ENCODE results near the gene FTSJ1.

FTSJ1 gene

DNA sequence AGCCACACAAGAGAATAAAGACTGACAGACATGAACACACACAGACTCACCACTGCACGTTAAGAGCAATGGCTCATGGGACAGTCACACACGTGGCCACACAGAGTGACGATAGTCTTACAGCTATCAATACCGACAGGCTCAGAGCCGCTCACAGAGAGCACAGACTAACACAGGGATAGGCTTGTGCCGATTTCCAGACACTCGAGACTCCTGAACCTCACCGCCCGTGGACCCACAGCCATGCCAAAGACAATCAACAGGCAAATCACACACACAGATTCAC, 5.2 kb upstream of the FTSJ1 start:
- DNase-seq (ENCODE audit: low spot score), result no peak

DNA sequence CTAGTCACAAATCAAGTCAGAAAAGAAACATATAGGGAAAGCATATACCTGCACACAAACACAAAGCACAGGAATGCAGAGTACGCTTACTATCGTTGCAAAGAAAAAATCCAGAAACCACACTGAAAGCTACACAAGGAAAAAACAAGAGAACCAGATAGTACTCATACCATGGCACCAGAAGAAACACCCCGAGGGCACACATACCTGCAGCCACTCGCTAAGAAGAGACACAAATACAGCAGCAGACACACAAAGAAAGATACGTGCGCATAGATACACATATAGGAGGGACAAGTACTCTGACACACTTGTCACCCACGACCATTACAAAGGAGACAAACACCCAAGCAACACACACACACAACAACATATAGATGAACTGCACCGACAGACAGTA, 4.5 kb upstream of the FTSJ1 start:
- no peak for DNase-seq (ENCODE audit: low spot score)

DNA sequence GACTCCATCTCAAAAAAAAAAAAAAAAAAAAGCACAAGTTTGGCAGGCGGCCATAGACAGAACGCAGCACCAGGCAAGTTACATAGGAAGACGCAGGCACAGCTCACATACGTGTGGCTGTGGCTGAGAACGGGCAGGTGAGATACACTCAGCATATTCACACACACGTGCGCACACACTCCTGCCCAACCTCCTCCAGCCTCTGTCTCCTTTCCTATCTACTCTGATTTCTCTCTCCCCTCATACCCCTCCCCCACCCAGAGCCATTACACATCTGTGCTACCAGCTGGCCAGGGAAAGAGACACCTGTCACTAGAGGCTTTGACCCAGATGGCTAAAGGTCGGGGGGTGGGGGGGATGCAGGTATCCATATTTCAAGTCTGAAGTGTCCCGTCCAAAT, 3.8 kb upstream of the FTSJ1 start:
- DNase-seq (ENCODE audit: low spot score), result no peak

DNA sequence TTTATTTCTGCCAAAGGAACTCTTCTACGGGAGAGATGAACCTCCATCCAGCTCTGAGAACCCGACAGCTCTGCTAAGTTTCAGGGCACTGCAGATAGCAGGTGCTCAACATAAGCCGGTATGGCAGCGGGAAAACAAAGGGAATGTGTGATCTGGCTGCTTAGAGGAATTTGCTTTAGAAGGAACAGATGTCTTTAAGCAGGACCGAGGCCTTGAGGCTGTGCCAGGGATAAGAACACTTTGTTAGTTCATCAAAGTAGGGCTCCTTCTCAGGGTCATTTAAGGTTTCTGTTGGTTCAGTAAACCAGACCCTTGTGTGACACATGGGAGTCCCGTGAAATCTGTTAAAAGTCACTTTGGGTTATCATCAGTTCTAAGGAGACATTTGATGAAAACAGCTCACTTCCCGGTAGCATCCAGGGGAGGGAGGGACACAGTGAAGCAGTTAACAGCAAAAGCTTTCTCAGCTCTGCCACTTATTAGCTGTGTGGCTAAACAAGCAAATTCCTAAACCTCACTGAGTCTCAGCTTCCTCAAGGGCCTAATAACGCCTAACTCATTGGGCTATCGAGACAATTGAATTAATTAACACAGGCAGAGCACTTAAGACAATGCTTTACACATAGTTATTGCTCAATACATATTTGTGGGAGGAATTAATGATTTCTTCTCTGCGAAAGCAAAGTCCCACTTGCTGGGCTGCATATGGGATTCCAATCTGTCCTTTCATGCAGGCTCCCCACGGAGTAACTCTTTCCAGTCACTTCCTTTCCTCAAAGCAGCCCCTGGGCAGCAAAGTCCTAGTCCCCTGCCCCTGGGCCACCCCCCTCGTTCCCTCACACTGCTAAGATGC, 2.9 kb upstream of the FTSJ1 start:
- DNase-seq (ENCODE audit: low spot score), result no peak

DNA sequence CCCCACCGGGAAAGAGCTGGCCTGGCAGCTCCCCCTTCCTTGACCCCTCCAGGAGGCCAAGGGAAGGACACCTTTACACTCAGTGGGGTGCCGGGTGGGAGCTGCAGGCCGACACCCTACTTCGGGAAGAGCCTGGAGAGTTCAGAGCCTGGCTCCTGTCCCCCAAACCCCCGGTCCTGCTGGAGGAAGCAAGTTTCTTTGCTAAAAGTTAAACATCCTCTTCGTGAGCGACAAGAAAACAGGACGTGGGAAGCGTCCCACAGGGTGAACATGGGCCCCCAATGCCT, 2.4 kb upstream of the FTSJ1 start:
- DNase-seq (ENCODE audit: low spot score), result no peak

DNA sequence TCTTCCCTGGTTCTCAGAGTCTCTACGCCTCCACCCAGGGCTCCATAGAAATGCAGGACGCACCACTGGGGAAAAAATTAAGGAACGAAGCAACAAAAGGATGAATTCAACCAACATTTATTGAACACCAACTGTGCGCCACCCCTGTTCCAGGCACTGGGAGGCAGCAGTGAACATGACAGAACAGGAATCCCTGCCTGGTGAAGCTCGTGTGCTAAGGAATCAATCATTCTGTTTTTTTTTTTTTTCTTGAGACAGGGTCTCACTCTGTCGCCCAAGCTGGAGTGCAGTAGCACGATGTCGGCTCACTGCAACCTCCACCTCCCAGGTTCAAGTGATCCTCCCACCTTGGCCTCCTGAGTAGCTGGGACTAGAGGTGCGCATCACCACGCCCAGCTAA, 1.9 kb upstream of the FTSJ1 start:
- DNase-seq (ENCODE audit: low spot score), result no peak

DNA sequence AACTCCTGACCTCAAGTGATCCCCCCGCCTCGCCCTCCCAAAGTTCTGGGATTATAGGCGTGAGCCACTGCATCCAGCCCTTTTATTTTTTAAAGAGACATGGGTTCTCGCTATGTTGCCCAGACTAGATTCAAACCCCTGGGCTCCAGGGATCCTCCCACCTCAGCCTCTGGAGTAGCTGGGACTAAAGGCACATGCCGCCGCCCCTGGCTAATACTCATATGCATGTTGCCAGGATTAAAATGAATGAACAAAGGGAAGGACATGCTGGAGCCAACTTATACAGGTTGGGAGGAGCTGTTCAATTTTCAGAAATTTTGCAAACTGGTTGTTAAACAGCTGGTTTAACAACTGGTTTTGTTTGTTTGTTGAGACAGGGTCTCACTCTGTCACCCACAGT, 1.4 kb upstream of the FTSJ1 start:
- no peak for DNase-seq (ENCODE audit: low spot score)

DNA sequence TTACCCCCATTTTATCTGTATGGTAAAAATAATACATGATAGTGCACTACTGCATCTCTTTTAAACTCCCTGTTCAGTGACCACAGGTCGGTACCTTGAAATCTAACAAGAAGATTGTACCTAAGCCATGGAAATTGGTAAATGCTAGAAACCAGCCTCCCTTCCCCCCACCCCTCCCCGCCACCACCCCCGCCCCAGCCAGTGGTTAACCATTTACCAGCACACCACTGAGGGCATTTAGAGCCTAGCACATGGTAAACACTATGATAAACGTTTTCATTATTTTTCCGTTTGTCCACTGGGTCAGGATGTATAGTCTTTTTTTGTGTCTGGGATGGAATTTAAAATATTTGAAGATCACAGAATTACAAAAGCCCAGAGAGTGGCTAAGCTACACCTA, 703 bp upstream of the FTSJ1 start:
- DNase-seq (ENCODE audit: low spot score), result peak; percentile 28

DNA sequence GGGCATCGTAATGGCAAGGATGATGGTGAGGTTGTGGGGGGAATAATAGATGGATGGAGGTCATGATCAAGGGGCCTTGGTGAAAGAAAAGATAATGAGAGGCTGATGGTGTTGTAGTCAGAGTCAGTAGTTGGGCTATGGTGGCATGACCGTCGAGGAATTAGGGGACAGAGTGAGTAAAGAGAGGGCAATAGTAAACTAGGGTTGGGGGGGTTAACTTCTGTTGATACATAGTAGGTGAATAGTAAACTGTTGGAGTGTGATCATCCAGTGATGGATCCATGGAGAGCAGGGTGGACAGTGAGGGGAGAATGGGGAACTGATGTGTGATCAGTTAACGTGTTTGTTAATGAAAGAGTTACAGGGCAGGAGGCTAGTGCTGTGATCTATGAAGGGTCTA, 920 bp downstream of the FTSJ1 start:
- DNase-seq (ENCODE audit: low spot score), result no peak

DNA sequence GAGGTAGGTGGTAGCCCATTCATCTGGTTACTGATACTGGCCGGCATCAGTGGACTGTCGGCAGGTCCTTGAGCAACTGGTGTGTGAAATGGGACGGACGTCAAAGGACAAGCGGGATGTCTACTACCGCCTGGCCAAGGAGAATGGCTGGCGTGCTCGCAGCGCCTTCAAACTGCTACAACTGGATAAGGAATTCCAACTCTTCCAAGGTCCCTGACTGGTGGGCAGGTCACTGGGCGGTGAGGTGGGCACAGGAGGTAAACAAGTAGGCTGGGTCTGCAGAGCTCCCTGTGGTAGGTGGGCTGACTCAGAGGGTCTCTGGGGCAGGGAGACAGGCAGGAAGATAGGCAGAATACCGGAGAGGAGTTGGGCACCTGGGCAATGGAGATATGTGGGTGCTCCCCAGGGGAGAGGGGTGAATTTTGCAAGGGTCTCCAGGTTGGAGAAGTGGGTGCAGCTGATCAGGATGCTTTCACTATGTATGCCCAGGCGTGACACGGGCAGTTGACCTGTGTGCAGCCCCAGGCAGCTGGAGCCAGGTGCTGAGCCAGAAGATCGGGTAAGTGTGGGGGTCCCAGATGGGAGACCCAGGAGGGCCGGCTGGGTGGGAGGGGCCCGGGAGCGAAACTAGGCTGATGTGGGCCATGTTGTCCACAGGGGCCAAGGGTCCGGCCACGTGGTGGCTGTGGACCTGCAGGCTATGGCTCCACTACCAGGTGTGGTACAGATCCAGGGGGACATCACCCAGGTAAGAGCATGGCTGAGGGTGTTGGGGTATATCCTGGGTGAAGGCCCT, 2.2 kb downstream of the FTSJ1 start:
- no peak for DNase-seq (ENCODE audit: low spot score)

DNA sequence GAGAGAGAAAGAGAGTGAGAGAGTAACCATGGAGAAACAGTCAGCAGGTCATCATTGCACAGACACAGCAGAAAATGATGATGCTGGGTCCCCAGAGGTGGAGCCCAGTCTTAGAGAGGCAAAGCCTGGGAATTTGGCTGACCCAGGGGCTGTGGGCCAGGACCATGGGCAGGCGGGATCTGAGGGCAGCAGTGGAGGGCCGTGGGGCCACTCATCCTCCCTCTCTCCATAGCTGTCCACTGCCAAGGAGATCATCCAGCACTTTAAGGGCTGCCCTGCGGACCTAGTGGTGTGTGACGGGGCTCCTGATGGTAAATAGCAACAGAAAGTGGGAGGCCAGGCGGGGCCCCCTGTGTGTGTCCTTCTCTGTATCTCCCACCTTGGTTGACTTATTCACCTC, 2.8 kb downstream of the FTSJ1 start:
- no peak for DNase-seq (ENCODE audit: low spot score)

DNA sequence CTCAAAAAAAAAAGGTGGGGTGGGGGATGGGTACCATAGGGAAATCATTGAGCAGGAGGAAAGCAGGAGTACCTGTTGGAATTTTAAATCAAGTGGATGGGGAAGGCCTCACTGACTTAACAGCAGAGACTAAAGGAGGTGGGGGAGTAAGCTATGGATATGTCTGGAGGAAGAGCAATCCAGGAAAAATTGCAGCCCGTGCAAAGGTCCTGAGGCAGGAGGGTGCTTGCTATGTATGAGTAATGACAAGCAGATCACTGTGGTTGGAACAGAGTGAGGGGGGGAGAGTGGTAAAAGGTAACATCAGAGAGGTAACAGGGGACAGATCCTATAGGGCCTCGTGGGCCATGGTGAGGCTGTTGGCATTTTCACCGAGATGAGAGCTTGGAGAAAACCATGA, 4.1 kb downstream of the FTSJ1 start:
- DNase-seq (ENCODE audit: low spot score), result no peak

DNA sequence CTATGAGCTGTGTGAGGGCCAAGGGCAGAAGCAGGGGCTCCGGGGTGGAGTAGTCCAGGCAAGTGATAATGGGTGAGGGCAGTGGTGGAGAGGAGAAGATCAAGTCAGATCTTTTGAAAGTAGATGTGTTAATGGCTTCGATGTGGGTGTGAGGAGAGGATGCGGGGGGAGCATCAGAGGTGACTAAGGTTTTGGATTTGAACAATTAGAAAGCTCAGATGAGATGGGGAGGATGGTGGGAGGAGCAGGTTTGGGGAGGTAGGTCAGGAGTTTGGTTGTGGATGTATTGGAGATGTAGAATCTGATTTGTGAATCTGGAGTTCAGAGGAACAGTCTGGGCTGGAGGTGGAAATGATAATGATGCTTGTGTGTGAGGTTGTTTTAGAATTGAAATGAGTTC, 4.6 kb downstream of the FTSJ1 start:
- DNase-seq (ENCODE audit: low spot score), result no peak

DNA sequence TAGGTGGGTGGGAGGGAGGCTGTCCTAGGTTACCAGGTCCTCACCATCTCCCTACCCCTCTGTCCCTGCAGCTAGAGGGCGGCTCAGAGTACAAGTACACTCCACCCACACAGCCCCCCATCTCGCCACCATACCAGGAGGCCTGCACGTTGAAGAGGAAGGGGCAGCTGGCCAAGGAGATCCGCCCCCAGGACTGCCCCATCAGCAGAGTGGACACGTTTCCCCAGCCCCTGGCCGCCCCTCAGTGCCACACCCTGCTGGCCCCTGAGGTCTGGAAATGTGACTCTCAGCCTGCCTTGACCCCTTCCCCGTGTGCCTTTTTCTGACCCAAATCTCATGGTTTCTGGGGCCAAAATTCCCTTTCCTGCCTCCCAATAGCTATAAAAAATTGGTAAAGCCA, 6.5 kb downstream of the FTSJ1 start:
- DNase-seq (ENCODE audit: low spot score), result no peak

DNA sequence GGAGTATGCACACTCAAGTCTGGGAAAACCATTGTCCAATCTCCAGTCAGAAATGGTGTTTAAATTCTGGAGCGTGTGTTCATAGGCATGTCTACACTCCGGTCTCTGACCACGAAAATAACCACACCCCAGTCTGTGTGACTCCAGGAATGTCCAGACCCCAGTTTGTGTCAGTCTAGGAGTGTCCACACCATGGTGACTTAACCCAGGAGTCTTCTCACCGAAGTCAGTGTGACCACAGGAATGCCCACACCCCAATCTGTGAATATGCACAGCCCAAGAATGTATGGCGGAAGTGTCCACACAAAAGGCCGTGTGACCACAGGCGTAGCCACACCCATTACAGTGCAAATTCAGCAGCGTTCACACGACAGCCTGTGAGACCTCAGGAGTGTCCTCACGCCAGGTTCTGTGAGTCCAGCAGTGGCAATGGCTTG, 11.4 kb downstream of the FTSJ1 start:
- peak; percentile 83 for DNase-seq (ENCODE audit: low spot score)

DNA sequence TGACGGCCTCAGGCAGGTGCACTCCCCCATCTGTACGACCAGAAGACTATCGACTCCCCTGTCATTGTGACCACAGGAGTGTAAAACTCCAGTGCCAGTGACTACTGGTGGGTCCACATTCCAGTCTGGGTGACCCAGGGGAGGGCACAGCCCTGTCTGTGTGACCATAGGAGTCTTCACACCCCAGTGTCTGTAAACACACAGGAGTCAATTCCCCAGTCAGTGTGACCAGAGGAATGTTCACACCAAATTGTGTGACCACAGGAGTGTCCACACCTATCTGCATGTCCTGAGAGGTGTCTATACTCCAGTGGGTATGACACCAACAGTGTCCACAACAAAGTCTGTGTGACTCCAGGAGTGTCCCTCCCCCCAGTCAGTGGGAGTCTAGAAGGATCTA, 12.0 kb downstream of the FTSJ1 start:
- DNase-seq (ENCODE audit: low spot score), result no peak

DNA sequence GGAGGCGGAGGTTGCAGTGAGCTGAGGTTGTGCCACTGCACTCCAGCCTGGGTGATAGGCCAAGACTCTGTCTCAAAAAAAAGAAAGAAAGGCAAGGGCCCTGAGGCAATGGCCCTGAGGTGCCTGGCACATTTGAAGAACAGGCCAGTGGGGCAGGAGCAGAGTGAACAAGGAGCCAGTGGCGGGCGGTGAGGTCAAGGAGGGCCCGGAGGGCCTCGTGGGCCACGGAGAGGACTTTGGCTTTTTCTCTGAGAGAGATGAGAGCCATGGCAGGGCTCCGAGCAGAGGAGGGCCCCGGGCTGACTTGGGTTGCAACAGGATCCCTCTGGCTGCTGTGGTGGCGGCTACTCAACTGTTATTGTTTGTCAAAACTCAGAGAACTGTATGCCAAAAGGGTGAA, 13.3 kb downstream of the FTSJ1 start:
- no peak for DNase-seq (ENCODE audit: low spot score)

DNA sequence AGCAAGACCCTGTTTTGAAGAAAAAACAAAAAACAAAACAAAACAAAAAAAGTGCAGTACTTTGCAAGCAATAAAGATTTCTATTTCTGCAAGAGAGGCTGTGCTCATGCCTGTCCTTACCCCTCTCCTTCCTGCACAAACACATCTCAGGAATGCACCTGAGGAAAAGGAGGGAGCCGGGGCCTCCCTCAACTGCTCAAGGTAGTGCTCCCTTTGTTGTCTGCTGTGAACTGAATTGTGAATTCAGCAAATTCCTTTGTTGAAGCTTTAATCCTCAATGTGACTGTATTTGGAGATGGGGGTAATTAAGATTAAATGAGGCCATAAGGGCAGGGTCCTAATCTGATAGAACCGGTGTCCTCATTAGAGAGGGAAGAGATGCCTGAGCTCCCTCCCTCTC, 13.9 kb downstream of the FTSJ1 start:
- no peak for DNase-seq (ENCODE audit: low spot score)

DNA sequence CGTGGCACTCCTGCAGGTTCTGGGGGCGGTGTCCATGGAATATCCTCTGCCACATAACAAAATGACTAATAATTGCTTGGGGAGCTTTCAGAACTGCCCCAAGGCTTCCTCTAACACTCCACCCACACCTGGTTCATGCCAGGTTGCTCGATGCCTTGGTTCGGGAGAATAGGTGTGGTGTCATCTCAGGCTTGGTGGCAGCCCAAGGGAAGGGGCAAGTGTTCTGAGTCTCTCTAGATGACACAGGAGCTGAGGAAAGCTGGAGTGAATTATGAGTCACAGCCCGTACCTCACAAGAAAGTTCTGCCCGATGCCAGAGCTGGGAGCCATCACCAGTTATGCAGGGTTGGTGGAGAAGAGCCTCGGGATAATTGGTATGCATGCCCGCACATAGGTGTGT, 14.7 kb downstream of the FTSJ1 start:
- DNase-seq (ENCODE audit: low spot score), result no peak

DNA sequence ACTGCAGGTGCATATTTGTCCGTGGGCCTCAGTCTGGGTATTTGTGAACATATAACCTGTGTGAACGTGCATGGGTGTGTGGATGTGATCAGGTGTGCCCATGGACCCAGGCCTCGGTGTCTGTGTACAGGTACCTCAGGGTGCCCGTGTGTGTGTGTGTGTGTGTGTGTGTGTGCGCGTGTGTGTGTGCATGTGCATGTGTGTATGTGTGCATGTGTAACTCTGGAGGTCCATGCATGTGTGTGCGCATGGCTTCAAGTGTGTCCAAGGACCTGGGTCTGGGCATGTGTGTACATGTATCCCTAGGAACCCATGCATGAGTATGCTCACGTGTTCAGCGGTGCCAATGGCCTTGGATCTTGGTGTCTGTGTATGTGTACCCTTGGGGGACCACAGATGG, 15.8 kb downstream of the FTSJ1 start:
- no peak for DNase-seq (ENCODE audit: low spot score)

DNA sequence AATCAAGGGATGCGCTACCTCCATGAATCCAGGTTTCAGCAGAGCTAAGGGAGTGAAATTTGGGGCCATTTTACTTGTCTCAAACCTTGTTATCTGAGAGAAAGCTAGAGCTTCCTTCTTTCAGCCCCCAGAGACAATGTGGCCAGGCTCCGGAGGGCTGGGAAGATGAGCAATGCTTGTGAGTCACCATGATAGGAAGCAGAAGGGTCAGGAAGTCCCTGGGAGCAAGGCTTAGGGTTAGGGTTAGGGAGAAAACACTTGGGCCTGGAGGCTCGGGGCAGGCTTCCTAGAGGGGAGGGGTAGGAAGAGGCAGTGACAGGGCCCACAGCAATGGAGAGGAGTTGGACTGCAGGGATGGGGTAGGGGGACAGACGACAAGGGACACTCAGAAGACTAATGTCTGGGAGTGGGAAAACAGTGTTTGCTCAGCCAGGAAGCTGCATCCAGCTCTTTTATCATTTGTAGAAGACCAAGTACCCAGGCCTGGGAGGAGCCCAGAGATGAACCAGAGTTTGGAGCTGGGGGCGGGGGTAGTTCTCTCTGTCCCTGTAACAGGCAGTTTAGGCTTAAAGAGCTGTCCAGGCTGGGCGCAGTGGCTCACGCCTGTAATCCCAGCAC, 16.4 kb downstream of the FTSJ1 start:
- DNase-seq (ENCODE audit: low spot score), result no peak

DNA sequence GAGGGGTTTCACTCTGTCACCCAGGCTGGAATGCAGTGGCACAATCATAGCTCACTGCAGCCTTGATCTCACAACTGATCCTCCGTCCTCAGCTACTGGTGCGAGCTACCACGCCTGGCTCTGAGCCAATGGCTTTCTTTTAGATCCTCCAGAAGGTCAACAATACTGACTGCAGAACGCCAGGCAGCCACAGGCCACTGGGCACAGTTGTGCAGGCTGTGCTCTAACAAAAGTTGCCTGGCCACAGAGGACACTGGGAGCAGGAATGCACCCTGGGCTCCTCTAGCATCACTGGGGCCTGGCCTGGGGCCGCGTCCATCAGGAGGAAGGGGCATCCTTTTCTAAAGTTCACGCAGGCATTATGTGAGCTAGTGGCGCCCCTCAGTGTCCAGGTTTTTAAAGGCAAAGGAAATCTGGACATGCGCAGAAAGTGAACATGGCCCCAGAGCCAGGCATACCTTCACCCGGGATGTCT, 17.9 kb downstream of the FTSJ1 start:
- DNase-seq (ENCODE audit: low spot score), result no peak

DNA sequence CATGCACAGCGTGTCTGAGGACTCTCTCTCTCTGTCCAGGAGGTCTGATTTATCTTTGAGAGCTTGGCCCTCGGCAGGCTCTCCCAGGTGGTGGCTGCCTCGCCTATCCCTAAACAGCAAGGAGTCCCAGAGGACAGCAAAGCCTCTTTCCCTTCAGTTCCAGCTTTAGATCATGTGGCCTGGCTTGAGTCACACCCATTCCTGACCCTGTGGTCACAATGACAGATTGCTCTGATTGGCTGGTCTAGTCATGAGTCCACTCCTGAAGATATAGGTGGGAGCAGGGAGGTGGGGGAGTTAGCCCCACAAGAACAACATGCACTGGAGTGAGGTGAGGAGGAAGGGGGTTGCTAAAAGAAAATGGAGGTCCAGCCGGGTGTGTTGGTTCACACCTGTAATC, 20.7 kb downstream of the FTSJ1 start:
- DNase-seq (ENCODE audit: low spot score), result no peak

DNA sequence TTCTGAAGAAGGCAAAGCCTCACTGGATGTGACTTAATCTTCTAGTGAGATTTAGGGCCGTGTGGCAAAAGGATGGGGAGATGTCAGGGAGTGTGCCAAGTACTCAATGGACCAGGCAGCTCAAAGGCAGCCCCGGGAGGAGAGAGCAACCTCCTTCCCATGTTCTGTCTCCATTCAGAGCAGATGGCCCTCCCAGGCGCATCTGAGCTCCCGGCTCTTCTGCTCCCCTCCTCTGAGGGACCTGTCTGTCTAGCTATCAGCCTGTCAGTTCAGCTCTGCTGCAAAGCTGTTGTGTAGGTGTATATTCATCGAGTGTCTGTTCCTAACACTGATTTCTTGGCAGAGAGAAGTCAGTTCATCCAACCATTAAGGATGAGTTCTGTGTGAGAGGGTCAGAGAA, 21.9 kb downstream of the FTSJ1 start:
- no peak for DNase-seq (ENCODE audit: low spot score)
